HG02798 (cell line): Measurements from ENCODE around the gene GRK1.

Experiments used
- ATAC-seq: cut with Tn5 transposase; IDR thresholded peaks from one replicate; pipeline ENCODE4 v1.9.1; 2021; ENCODE audit warnings: mild to moderate bottlenecking; ENCODE audit not compliant: unreplicated experiment, poor library complexity

GRK1 gene

DNA sequence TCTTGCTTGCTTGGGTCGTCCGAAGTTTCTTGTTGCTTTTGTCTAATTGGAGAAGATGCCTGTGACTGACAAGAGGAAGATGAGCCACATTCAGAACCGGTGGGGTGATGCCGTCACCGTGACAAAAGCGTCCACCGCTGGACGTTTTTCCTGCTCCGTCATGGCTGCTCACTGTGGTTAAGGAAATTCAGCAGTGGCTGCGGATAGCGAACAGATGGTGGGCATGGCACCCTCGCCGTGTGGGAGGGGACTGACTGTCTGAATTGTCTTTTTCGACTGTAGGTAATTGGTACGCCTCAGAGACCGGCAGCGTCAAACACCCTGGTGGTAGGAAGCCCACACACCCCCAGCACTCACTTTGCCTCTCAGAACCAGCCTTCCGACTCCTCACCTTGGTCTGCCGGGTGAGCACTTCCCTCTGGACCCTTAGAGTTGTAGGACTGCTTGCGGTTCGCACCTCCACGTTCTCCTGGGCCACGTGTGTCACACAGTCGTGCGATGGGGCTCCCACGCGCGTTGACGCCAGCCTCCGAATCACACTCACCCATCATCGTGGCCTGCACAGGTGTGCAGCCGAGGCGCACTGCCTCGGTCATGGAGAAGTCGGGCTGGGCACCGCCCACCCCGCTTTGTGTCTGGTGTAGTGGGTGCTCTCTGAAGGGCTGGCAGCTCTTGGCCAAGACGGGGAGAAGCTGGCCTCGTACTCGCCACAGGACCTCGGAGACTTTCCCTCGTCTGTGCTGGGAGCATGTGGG, 35.5 kb upstream of the GRK1 start:
- ATAC-seq: no peak

DNA sequence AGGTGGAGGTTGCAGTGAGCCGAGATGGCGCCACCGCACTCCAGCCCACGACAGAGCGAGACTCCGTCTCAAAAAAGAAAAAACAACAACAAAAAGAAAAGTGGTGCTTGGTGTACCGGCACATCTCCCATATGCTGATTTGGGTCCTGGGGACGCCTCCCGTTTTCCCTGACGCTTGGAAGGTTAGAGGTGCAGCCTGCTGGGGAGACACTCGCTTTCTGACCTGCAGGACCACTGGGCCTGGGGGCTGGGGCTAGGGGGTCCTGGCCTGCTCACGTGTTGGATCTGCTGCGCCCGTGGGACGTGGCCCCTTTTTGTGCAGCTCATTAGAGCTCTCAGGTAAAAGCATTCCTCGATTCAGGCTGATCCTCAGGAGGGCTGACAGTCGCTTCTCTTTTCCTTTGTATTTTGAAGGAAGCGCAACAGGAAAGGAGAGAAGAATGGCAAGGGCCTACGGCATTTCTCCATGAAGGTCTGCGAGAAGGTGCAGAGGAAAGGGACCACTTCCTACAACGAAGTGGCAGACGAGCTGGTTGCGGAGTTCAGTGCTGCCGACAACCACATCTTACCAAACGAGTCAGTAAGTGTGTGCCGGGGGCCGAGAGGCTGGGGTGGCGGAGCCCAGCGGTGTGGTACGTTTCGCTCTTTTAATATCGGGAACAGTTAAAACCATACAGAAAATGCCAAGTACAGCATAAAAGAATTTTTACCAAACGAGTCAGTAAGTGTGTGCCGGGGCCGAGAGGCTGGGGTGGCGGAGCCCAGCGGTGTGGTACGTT, 34.1 kb upstream of the GRK1 start:
- ATAC-seq: no peak

DNA sequence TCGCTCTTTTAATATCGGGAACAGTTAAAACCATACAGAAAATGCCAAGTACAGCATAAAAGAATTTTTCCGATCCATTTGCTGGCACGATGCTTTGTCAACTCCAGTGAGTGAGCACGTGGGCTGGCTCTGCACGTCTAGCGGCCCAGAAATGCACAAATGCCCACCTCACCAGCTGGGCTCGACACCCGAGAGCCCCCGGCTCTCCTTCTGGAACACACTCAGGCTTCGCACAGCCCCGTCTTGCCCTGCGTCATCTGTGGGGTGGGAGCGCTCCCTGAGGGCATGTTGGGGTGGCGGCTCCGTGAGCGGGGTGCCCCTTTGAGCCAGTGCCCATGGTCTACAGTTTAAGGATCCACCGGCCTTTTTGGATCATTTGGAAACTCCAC, 33.5 kb upstream of the GRK1 start:
- ATAC-seq: no peak

DNA sequence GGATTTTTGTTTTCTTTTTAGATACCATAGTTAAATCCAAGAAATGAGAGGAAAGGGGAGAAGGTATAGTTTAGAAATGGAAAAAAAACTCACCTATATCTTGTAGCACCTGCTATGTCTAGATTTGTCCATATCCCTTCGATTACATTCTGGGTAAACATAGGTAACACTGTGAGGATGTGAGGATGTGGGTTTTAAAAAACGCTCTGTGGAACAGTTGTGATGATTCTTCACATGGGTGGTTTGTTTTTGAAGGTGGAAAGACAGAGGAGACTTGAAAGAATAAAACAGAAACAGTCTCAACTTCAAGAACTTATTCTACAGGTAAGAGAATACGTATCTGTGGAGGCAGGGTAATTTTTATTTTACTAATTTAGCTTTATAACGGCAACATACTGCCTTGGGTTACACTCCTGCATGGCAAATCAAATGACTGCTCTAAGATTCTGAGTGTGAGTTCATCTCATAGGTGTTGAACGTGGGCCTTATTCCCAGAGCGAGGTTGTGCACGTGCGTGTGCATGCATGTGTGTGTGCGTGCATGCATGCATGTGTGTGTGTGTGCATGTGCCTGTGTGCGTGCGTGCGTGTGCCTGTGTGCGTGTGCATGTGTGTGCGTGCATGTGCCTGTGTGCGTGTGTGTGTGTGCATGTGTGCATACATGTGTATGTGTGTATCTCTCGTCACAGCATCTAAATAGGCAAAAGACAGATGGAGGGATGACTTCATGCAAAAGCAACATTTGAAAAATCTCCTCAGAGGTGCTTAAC, 32.6 kb upstream of the GRK1 start:
- ATAC-seq: no peak

DNA sequence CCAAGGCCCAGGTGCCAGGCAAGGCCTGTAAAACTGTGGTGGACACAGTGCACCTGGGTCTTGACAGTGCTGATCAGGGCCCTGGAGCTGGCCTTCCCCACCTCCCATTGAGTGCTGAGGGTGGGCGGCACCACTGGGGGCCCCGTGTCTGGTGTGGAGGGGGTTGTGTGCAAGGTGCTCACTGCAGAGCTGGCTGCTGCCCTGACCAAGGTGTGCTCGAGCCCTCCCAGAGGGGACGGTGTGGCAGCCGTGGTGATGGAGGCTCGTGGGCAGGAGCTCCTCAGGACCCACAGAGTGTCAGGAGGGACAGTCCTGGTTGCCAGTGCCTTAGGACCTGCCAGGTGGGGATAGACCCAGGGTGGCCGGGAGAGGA, 32.0 kb upstream of the GRK1 start:
- ATAC-seq: no peak

- no peak for ATAC-seq
These were observed 31.3 kb upstream of the GRK1 start for GRCh38 chr13:113635709-113636108.

- ATAC-seq: no peak
These were observed 30.6 kb upstream of the GRK1 start for GRCh38 chr13:113636266-113636963.

GRCh38 chr13:113637262-113638160, 29.5 kb upstream of the GRK1 start:
- ATAC-seq: no peak

GRCh38 chr13:113638173-113638746, 28.8 kb upstream of the GRK1 start:
- no peak for ATAC-seq

DNA sequence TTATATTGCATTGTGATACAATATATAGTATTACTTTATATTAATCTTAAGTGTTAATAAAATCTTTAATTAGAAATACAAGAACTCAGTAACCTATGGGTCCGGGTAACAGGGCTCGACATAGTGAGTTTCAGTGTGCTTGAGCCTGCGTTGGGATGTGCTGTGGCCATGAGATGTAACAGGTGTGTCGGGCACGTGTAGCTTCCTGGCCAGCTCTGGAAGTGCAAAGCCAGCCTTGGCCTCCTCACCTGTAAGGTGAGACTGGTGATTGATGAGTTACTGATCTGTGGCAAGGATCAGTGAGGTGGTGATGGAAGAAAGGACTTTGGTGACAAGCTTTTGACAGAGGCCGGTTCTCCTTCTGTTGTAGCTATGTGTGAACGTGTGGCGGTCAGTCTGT, 28.2 kb upstream of the GRK1 start:
- no peak for ATAC-seq

DNA sequence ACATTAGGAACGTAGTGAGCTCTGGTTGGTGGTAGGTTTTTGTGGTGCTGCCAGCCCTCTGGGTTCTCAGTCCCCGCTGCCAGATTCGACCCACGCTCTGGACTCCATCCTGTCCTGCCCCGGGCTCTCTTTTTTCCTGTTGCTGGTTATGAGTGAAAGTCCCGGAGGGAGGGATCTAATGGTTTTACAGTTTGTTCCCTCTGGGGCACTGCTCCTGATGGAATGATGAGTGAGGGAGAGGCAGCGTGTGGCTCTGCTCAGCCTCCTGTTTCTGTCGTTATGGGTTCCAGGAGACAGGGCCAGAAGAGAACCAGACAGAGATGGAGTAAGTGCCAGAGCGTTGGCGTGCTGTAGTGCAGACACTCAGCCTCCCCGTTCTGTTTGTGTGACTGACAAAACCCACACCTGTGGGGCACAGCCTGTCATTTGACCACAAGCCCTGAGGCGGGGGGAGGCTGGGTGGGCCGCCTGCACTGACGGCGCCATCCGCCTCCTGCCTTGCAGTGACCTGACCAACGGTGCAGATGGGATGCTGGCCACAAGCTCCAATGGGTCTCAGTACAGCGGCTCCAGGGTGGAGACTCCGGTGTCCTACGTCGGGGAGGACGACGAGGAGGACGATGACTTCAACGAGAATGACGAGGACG, 27.3 kb upstream of the GRK1 start:
- ATAC-seq: no peak

DNA sequence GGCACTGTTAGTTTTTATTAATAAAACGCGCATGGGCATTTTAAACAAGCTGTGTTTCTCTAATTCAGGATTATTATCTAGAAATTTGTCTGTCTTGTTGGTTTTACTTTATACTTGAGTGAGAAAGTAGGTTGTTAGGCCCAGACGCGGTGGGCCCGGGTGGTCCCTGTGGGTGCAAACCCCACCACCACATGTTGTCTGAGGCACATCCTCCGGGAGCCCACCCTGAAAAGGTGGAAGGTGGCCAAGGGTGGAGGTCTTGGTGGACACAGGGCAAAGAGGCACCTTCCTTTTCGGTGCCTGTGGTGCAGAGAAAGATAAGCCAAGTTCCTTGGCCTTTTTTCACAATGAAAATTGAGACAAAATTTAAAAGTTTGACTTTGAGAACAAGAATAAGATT, 25.6 kb upstream of the GRK1 start:
- no peak for ATAC-seq

GRCh38 chr13:113642563-113642962, 24.5 kb upstream of the GRK1 start:
- no peak for ATAC-seq

DNA sequence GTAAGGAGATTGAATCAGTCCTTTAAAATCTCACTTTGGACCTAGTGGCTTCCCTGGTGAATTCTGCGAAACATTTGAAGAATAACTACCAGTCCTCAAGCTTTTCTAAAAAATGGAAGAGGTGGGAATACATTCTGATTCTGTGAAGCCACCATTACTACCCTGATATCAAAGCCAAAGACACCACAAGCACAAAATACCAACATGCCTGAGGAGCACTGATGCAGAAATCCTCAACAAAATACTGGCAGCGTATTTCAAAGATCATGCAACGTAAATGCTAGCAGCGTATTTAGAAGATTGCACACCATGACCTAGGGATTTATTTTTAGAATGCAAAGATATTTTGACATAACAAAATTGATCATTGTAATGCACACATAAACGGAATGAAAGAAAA, 23.4 kb upstream of the GRK1 start:
- ATAC-seq: no peak

DNA sequence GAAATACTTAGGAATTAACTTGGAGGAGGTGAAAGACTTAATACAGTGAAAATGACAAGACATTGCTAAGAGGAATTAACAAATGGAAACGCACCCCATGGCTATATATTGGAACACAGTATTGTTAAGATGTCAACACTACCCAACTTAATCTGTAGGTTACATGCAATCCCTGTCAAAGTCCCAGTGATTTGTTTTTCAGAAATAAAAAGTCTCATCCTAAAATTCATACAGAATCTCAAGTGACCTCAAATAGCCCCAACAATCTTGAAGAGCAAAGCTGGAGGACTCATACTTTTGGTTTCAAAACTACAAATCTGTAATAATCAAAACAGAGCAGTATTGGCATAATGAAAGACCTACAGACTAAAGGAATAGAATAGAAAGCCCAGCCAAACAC, 22.2 kb upstream of the GRK1 start:
- no peak for ATAC-seq

DNA sequence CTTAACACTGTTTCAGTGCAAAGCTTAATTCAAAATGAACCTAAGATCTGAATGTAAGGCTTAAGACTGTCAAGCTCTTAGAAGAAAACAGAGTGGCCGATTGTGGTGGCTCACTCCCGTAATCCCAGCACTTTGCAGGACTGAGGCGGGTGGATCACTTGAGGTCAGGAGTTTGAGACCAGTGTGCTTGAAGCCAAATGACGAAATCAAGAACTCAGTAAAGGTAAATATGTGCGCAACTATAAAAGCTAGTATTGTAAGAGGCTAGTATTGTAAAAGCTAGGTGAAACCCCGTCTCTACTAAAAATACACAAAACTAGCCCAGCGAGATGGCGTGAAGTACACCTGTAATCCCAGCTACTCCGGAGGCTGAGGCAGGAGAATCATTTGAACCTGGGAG, 21.7 kb upstream of the GRK1 start:
- ATAC-seq: no peak

DNA sequence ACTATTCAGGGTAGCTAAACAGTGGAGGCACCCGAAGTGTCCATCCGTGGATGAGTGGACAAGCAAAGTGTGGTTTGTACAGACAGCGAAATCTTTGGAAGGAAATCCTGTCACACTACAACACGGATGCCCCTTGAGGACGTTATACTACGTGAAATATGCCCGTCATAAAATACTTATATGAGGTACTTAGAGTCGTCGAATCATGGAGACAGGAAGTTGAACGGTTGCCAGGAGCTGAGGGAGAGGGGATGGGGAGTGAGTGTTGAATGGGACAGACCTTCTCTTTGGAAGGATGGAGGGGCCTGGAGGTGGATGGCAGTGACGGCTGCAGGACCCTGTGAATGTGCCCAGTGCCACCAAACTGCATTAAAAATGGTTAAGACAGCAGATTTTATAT, 20.6 kb upstream of the GRK1 start:
- no peak for ATAC-seq

- ATAC-seq: no peak
These were observed 20.1 kb upstream of the GRK1 start for GRCh38 chr13:113646921-113647340.
